ENCODE measurements around the gene KPNB1.

Gene KPNB1

DNA sequence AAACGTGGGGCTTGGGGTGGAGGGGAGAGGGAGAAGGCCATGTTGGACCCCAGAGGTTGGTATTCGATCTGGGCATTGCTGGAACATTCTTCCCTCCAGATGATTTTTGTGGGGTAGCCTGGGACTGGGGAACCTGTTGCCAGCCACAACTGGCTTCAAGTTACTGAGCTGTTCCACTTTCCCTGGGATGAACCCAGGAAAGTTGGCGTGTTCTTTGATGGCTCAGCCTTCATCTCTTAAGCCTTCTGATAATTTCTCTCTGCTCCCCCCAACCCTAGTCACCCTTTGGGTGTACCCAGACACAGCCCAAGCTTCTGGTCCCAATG lies 85.4 kb downstream of the KPNB1 start:
- no peaks in the 10 kb centered on the region for H3K9me3 ChIP-seq (ENCODE audit: control insufficient read depth, insufficient read depth, low read depth, low read length)
- no peak overlapping the region for H3K4me3 ChIP-seq (ENCODE audit: low read depth, low read length)
- H3K36me3 ChIP-seq (ENCODE audit: control insufficient read depth in 2 of 2, insufficient read depth in 1 of 2, low read length in 2 of 2), result no peaks in the 10 kb centered on the region
- TF ChIP-seq SCRT2 (tag by site-specific recombination; IDR thresholded peaks at IDR 0.05), result peak; percentile 77
- TF ChIP-seq PRDM1 (tag by site-specific recombination; IDR thresholded peaks at IDR 0.05), result 0 out of 2 replicates have a peak, but pooled peaks have one; percentile 18
- TF ChIP-seq, protein P1, sequence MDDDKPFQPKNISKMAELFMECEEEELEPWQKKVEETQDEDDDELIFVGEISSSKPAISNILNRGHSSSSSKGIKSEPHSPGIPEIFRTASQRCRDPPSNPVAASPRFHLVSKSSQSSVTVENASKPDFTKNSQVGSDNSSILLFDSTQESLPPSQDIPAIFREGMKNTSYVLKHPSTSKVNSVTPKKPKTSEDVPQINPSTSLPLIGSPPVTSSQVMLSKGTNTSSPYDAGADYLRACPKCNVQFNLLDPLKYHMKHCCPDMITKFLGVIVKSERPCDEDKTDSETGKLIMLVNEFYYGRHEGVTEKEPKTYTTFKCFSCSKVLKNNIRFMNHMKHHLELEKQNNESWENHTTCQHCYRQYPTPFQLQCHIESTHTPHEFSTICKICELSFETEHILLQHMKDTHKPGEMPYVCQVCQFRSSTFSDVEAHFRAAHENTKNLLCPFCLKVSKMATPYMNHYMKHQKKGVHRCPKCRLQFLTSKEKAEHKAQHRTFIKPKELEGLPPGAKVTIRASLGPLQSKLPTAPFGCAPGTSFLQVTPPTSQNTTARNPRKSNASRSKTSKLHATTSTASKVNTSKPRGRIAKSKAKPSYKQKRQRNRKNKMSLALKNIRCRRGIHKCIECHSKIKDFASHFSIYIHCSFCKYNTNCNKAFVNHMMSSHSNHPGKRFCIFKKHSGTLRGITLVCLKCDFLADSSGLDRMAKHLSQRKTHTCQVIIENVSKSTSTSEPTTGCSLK (tag by site-specific recombination; IDR thresholded peaks at IDR 0.05), result no peak
- TF ChIP-seq, protein P2, sequence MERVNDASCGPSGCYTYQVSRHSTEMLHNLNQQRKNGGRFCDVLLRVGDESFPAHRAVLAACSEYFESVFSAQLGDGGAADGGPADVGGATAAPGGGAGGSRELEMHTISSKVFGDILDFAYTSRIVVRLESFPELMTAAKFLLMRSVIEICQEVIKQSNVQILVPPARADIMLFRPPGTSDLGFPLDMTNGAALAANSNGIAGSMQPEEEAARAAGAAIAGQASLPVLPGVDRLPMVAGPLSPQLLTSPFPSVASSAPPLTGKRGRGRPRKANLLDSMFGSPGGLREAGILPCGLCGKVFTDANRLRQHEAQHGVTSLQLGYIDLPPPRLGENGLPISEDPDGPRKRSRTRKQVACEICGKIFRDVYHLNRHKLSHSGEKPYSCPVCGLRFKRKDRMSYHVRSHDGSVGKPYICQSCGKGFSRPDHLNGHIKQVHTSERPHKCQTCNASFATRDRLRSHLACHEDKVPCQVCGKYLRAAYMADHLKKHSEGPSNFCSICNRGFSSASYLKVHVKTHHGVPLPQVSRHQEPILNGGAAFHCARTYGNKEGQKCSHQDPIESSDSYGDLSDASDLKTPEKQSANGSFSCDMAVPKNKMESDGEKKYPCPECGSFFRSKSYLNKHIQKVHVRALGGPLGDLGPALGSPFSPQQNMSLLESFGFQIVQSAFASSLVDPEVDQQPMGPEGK (tag by site-specific recombination; IDR thresholded peaks at IDR 0.05), result no peak
- TF ChIP-seq KLF10 (tag by site-specific recombination; IDR thresholded peaks at IDR 0.05), result no peak
- TF ChIP-seq ZNF626 (tag by site-specific recombination; IDR thresholded peaks at IDR 0.05), result no peak
- no peak for TF ChIP-seq ZNF175 (tag by site-specific recombination; IDR thresholded peaks at IDR 0.05)
- no peak for TF ChIP-seq ZNF548 (tag by site-specific recombination; IDR thresholded peaks at IDR 0.05)
- TF ChIP-seq ZNF433 (tag by site-specific recombination; IDR thresholded peaks at IDR 0.05; ENCODE audit: low read depth), result no peak
- TF ChIP-seq, protein P3, sequence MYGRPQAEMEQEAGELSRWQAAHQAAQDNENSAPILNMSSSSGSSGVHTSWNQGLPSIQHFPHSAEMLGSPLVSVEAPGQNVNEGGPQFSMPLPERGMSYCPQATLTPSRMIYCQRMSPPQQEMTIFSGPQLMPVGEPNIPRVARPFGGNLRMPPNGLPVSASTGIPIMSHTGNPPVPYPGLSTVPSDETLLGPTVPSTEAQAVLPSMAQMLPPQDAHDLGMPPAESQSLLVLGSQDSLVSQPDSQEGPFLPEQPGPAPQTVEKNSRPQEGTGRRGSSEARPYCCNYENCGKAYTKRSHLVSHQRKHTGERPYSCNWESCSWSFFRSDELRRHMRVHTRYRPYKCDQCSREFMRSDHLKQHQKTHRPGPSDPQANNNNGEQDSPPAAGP (tag by site-specific recombination; IDR thresholded peaks at IDR 0.05), result no peak
- no peak for TF ChIP-seq KLF9 (tag by site-specific recombination; IDR thresholded peaks at IDR 0.05; ENCODE audit: low read depth)
- no peak for TF ChIP-seq ZNF560 (tag by site-specific recombination; IDR thresholded peaks at IDR 0.05; ENCODE audit: borderline replicate concordance)
- peak; percentile 54; the same call in 1 of the 2 replicates for TF ChIP-seq SCRT1 (tag by site-specific recombination; IDR thresholded peaks at IDR 0.05; ENCODE audit: borderline replicate concordance)
- no peak for TF ChIP-seq ZNF155 (tag by site-specific recombination; IDR thresholded peaks at IDR 0.05)
- TF ChIP-seq PRDM10 (tag by site-specific recombination; IDR thresholded peaks at IDR 0.05), result peak; percentile 79; the same call in 1 of the 2 replicates
- TF ChIP-seq, protein P4, sequence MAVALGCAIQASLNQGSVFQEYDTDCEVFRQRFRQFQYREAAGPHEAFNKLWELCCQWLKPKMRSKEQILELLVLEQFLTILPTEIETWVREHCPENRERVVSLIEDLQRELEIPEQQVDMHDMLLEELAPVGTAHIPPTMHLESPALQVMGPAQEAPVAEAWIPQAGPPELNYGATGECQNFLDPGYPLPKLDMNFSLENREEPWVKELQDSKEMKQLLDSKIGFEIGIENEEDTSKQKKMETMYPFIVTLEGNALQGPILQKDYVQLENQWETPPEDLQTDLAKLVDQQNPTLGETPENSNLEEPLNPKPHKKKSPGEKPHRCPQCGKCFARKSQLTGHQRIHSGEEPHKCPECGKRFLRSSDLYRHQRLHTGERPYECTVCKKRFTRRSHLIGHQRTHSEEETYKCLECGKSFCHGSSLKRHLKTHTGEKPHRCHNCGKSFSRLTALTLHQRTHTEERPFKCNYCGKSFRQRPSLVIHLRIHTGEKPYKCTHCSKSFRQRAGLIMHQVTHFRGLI (tag by site-specific recombination; IDR thresholded peaks at IDR 0.05), result no peak
- TF ChIP-seq ZNF223 (tag by site-specific recombination; IDR thresholded peaks at IDR 0.05), result no peak
- TF ChIP-seq ZNF544 (tag by site-specific recombination; IDR thresholded peaks at IDR 0.05), result no peak
- no peak for TF ChIP-seq ZNF585B (tag by site-specific recombination; IDR thresholded peaks at IDR 0.05)
- TF ChIP-seq ZNF221 (tag by site-specific recombination; IDR thresholded peaks at IDR 0.05; ENCODE audit: borderline replicate concordance), result no peak
- TF ChIP-seq ZSCAN18 (tag by site-specific recombination; IDR thresholded peaks at IDR 0.05), result no peak
- no peak for TF ChIP-seq ZNF76 (tag by site-specific recombination; IDR thresholded peaks at IDR 0.05; ENCODE audit: borderline replicate concordance, low read depth)
- no peak for TF ChIP-seq ZNF292 (tag by site-specific recombination; IDR thresholded peaks at IDR 0.05; ENCODE audit: borderline replicate concordance, low read depth)
- no peak for TF ChIP-seq ZSCAN30 (tag by site-specific recombination; IDR thresholded peaks at IDR 0.05)
- no peak for TF ChIP-seq BCL11B (tag by site-specific recombination; IDR thresholded peaks at IDR 0.05; ENCODE audit: low read depth)
- no peaks in the 10 kb centered on the region; the same call in 1 of the 2 replicates for H3K4me1 ChIP-seq (ENCODE audit: control insufficient read depth, insufficient read depth, low read length)
- no peak overlapping the region for H3K27ac ChIP-seq (ENCODE audit: extremely low read depth, low read depth, low read length)
- CTCF ChIA-PET, result interaction anchor here (0.6 to 1.2 kb wide), 5 partner anchors 11 to 234 kb away, joined by 3 to 4 read pairs (median 4); no protein-coding TSS in a partner anchor
- POLR2A ChIA-PET, result no interaction called here
